Coronary artery (tissue), 2 donors: Measurements from ENCODE around the gene SUN1.

Experiments used
- DNase-seq: peaks from one replicate; pipeline ENCODE4 v3.0.0-alpha.2; 2017; ENCODE audit warnings: low spot score
- H3K27ac ChIP-seq, 2 donors: fragments of 200-600 bp; sonication (generic); one replicate each; pipeline ENCODE4 v1.5.1; 2016 to 2019
- H3K4me3 ChIP-seq: fragments of 200-600 bp; sonication (generic); 2 replicates; pipeline ENCODE4 v1.5.1; 2016; ENCODE audit warnings: mild to moderate bottlenecking, moderate library complexity
- CTCF ChIP-seq: fragments of 200-600 bp; sonication (generic); IDR thresholded peaks from one replicate; pipeline ENCODE4 v1.5.1; 2019; ENCODE audit warnings: antibody characterized with exemption

Gene SUN1

DNA sequence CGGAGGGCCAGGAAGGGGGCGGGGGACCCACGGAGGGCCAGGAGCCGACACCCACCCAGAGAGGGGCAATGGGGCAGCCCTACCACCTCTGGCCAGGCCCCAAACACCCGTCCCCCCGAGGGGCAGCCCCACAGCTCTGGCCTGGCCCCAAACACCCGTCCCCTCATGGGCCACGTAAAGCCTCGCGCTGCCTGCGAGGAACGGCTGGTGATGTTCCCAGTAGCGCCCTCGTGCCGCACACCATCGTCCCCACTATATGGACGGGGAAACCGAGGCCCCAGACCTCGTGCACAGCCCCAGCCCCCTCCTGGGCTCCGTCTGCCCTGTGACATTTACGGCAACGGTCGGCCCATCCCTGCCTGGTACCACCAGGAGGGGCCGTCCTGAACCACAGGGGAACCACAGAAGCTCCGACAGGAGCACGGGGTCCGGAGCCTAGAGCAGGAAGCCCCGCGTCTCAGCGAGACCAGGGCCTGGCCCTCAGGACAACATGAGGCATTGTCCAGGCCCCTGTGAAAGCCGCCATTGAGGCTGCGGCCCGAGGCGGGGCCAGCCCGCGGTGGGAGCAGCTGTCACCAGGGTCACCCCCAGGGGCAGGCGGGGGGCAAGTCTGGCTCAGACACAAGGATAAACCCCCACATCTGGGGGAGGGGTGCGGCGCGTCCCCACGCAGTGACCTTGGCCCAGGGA is 79.7 kb downstream of the SUN1 start:
- no peak for DNase-seq
- Histone ChIP-seq H3K4me3 (no peak overlapping the region), H3K27ac (no peak overlapping the region)
- no peak for TF ChIP-seq CTCF

- Histone ChIP-seq H3K4me3 (no peak overlapping the region), H3K27ac (no peak overlapping the region)
- no peak for DNase-seq
- no peak for TF ChIP-seq CTCF
These were observed 81.7 kb downstream of the SUN1 start for GRCh38 chr7:913736-914520.

DNA sequence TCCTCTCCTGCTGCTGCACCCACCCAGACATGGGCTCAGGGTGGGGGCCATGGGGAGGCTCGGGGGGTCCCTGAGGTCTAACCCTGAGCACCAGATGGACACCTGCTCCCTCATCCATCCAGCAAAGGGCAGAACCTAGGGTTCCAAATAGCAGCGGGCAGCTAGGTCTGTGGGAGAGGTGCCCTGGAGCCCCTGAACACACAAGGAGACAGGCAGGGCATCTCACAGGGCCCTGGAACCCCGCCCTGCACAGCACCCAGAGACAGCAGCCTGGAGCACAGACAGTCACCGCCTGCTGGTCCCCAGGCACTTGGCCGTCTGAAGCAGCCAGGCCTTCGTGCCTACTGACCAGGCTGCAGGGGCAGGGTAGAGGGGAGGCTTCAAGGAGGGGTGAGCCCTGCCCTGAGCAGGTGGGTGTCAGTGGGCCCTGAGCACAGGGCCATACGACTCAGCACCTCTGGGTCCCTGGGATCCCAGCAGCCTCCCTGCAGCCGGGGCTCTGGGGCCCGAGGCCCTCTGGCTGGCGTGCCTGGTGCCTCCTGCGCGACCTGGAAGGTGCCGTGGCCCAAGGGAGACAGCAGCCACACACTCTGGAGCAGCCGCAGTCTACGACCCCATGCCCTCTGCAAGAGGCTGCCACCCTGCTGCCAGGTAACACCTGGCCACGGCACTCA is 82.4 kb downstream of the SUN1 start:
- Histone ChIP-seq H3K27ac (no peak overlapping the region), H3K4me3 (no peak overlapping the region)
- TF ChIP-seq CTCF = no peak
- no peak for DNase-seq

- TF ChIP-seq CTCF = no peak
- no peak for DNase-seq
- Histone ChIP-seq H3K27ac (no peak overlapping the region), H3K4me3 (no peak overlapping the region)
These were observed 83.3 kb downstream of the SUN1 start for GRCh38 chr7:915291-916218.

- no peak overlapping the region for H3K4me3 ChIP-seq
- no peak for TF ChIP-seq CTCF
- no peak overlapping the region for H3K27ac ChIP-seq
- no peak for DNase-seq
These were observed 84.1 kb downstream of the SUN1 start for GRCh38 chr7:916291-916941.
